ENCODE data around the gene FNTB. TPM values are rescaled to one million over a fixed set of nuclear protein-coding genes. Genes with fewer than 3 reads are reported as not detected.

FNTB gene
- total RNA-seq, 1 donor from 2014 or later = 16.9 TPM

- no peaks in the 10 kb centered on the region for H3K9me3 Mint-ChIP-seq (ENCODE audit: unreplicated experiment)
- no peaks in the 10 kb centered on the region for H3K36me3 Mint-ChIP-seq (ENCODE audit: low read depth, unreplicated experiment)
- H3K27me3 Mint-ChIP-seq (ENCODE audit: unreplicated experiment) = peaks cover 13% of the 10 kb centered on the region
- no peak overlapping the region for H3K27ac Mint-ChIP-seq (ENCODE audit: unreplicated experiment)
- no peak overlapping the region for H3K4me3 Mint-ChIP-seq (ENCODE audit: unreplicated experiment)
- DNase-seq (ENCODE audit: low spot score) = no peak
- peaks cover 16% of the 10 kb centered on the region for H3K4me1 Mint-ChIP-seq (ENCODE audit: unreplicated experiment)
- TF ChIP-seq CTCF (IDR thresholded peaks at IDR 0.05; ENCODE audit: unreplicated experiment) = no peak
Measured at GRCh38 chr14:64958201-64958600, 28.5 kb upstream of the FNTB start.

- no peak for DNase-seq (ENCODE audit: low spot score)
- H3K27me3 Mint-ChIP-seq (ENCODE audit: unreplicated experiment) = peaks cover 11% of the 10 kb centered on the region
- H3K9me3 Mint-ChIP-seq (ENCODE audit: unreplicated experiment) = no peaks in the 10 kb centered on the region
- H3K4me3 Mint-ChIP-seq (ENCODE audit: unreplicated experiment) = no peak overlapping the region
- TF ChIP-seq CTCF (IDR thresholded peaks at IDR 0.05; ENCODE audit: unreplicated experiment) = no peak
- H3K27ac Mint-ChIP-seq (ENCODE audit: unreplicated experiment) = no peak overlapping the region
- no peaks in the 10 kb centered on the region for H3K36me3 Mint-ChIP-seq (ENCODE audit: low read depth, unreplicated experiment)
- H3K4me1 Mint-ChIP-seq (ENCODE audit: unreplicated experiment) = peaks cover 16% of the 10 kb centered on the region
Measured at GRCh38 chr14:64958743-64959142, 28.0 kb upstream of the FNTB start.

- H3K4me1 Mint-ChIP-seq (ENCODE audit: unreplicated experiment) = peaks cover 16% of the 10 kb centered on the region
- H3K27ac Mint-ChIP-seq (ENCODE audit: unreplicated experiment) = no peak overlapping the region
- H3K9me3 Mint-ChIP-seq (ENCODE audit: unreplicated experiment) = no peaks in the 10 kb centered on the region
- H3K27me3 Mint-ChIP-seq (ENCODE audit: unreplicated experiment) = peaks cover 4% of the 10 kb centered on the region
- H3K4me3 Mint-ChIP-seq (ENCODE audit: unreplicated experiment) = peak overlapping the region; percentile 62
- no peaks in the 10 kb centered on the region for H3K36me3 Mint-ChIP-seq (ENCODE audit: low read depth, unreplicated experiment)
- DNase-seq (ENCODE audit: low spot score) = peak; percentile 38
- peak; percentile 49 for TF ChIP-seq CTCF (IDR thresholded peaks at IDR 0.05; ENCODE audit: unreplicated experiment)
Measured at GRCh38 chr14:64960762-64961276, 25.9 kb upstream of the FNTB start.

- no peak for TF ChIP-seq CTCF (IDR thresholded peaks at IDR 0.05; ENCODE audit: unreplicated experiment)
- H3K9me3 Mint-ChIP-seq (ENCODE audit: unreplicated experiment) = no peaks in the 10 kb centered on the region
- H3K27me3 Mint-ChIP-seq (ENCODE audit: unreplicated experiment) = peaks cover 4% of the 10 kb centered on the region
- no peak overlapping the region for H3K27ac Mint-ChIP-seq (ENCODE audit: unreplicated experiment)
- H3K4me3 Mint-ChIP-seq (ENCODE audit: unreplicated experiment) = no peak overlapping the region
- H3K36me3 Mint-ChIP-seq (ENCODE audit: low read depth, unreplicated experiment) = no peaks in the 10 kb centered on the region
- peaks cover 21% of the 10 kb centered on the region for H3K4me1 Mint-ChIP-seq (ENCODE audit: unreplicated experiment)
- no peak for DNase-seq (ENCODE audit: low spot score)
Measured at GRCh38 chr14:64963611-64964010, 23.1 kb upstream of the FNTB start.

GRCh38 chr14:64965356-64966000, 21.2 kb upstream of the FNTB start:
- TF ChIP-seq CTCF (IDR thresholded peaks at IDR 0.05; ENCODE audit: unreplicated experiment) = no peak
- Mint-ChIP-seq H3K36me3 (ENCODE audit: low read depth, unreplicated experiment) (no peaks in the 10 kb centered on the region), H3K9me3 (ENCODE audit: unreplicated experiment) (no peaks in the 10 kb centered on the region), H3K27ac (ENCODE audit: unreplicated experiment) (no peak overlapping the region), H3K4me1 (ENCODE audit: unreplicated experiment) (peaks cover 22% of the 10 kb centered on the region), H3K4me3 (ENCODE audit: unreplicated experiment) (no peak overlapping the region), H3K27me3 (ENCODE audit: unreplicated experiment) (peaks cover 6% of the 10 kb centered on the region)
- DNase-seq (ENCODE audit: low spot score) = no peak

All from endothelial cell (in vitro differentiated cells).